Breast epithelium (tissue), 4 donors: ENCODE measurements around the gene COX19. TPM values are rescaled to one million over a fixed set of nuclear protein-coding genes. Genes with fewer than 3 reads are reported as not detected.
"Not testable (repeated sequence)": the region's sequence is repeated elsewhere in the genome, so short reads cannot be mapped to it uniquely, and the experiment has no call there.

Experiments
- DNase-seq, 2 donors: peaks; one replicate each; pipeline ENCODE4 v3.0.0-alpha.2; 2019; ENCODE audit warnings: low spot score in 2 of 2
- H3K27ac ChIP-seq, 2 donors: fragments of 200-600 bp; sonication (generic) in 1 of 2; one replicate each; pipeline ENCODE4 v1.5.1; 2016 to 2019; ENCODE audit warnings: mild to moderate bottlenecking in 1 of 2
- H3K27me3 ChIP-seq, 2 donors: fragments of 200-600 bp; sonication (generic) in 1 of 2; one replicate each; pipeline versions ENCODE4 v1.5.1 to v1.6.0; 2017 to 2019; ENCODE audit warnings: control low read depth in 1 of 2, mild to moderate bottlenecking in 1 of 2
- H3K36me3 ChIP-seq: fragments of 200-600 bp; one replicate; pipeline ENCODE4 v1.5.1; 2019
- H3K4me1 ChIP-seq, 2 donors: fragments of 200-600 bp; sonication (generic); one replicate each; pipeline ENCODE4 v1.5.1; 2016 to 2019; ENCODE audit warnings: control low read depth in 1 of 2
- H3K4me3 ChIP-seq, 3 donors: fragments of 200-600 bp; sonication (generic); 1 replicate in 2 of 3; 2 replicates in 1 of 3; pipeline ENCODE4 v1.5.1; 2016 to 2019; ENCODE audit warnings: mild to moderate bottlenecking in 3 of 3, moderate library complexity in 2 of 3
- H3K9me3 ChIP-seq, 2 donors: fragments of 200-600 bp; sonication (generic) in 1 of 2; one replicate each; pipeline ENCODE4 v1.5.1; 2016 to 2019; ENCODE audit warnings: control low read depth in 1 of 2
- CTCF ChIP-seq, 3 donors: fragments of 450-650 bp; IDR thresholded peaks; one replicate each; pipeline ENCODE4 v1.5.1; 2016 to 2017; ENCODE audit warnings: antibody characterized with exemption in 3 of 3, mild to moderate bottlenecking in 3 of 3, moderate library complexity in 3 of 3
- POLR2A ChIP-seq: fragments of 450-650 bp; IDR thresholded peaks from one replicate; pipeline ENCODE4 v1.6.1; 2016; ENCODE audit warnings: antibody characterized with exemption, mild to moderate bottlenecking, moderate library complexity
- POLR2AphosphoS5 ChIP-seq, 3 donors: sonication (generic); formaldehyde crosslinking; IDR thresholded peaks; one replicate each; pipeline ENCODE4 v1.6.1; 2017; ENCODE audit warnings: antibody characterized with exemption in 3 of 3
- intact Hi-C: fragments of 100-400 bp; cut with DNase I; formaldehyde crosslinking; loops from one replicate; pipeline ENCODE4 v1.15.1; 2023; ENCODE audit warnings: low total_unique reads
- total RNA-seq, 3 donors: library from RNA; depleted of rRNA; stranded (reverse); fragments of >200 nt; gene quantifications; one replicate each; pipeline ENCODE4 v1.1.0, GENCODE V29; 2016

The COX19 gene
- total RNA-seq, 3 donors from 2014 or later, result 8.5 to 17.3 (median 8.8) TPM

GRCh38 chr7:945147-945555, 30.2 kb downstream of the COX19 start:
- H3K36me3 ChIP-seq, result no peaks in the 10 kb centered on the region
- no peak for TF ChIP-seq CTCF (IDR thresholded peaks at IDR 0.05)
- no peak for TF ChIP-seq POLR2AphosphoS5 (IDR thresholded peaks at IDR 0.05)
- TF ChIP-seq POLR2A, result no peak
- DNase-seq, result peak in 1 of 2 donors; percentile 38
- H3K27me3 ChIP-seq, result peaks cover 0 to 5% of the 10 kb centered on the region in 2 donors
- peak overlapping the region in 2 of 3 donors; percentile 42 to 57 for H3K4me3 ChIP-seq
- intact Hi-C loops, result no loop called here
- peak overlapping the region; percentile 86 to 95 for H3K27ac ChIP-seq
- peaks cover 0 to 4% of the 10 kb centered on the region in 2 donors for H3K4me1 ChIP-seq
- H3K9me3 ChIP-seq, result no peaks in the 10 kb centered on the region

GRCh38 chr7:944744-945143, 30.6 kb downstream of the COX19 start:
- Histone ChIP-seq H3K4me3 (peak overlapping the region in 2 of 3 donors; percentile 42 to 57), H3K27me3 (peaks cover 0 to 5% of the 10 kb centered on the region in 2 donors), H3K36me3 (no peaks in the 10 kb centered on the region), H3K9me3 (no peaks in the 10 kb centered on the region), H3K4me1 (peaks cover 0 to 4% of the 10 kb centered on the region in 2 donors), H3K27ac (peak overlapping the region; percentile 86 to 95)
- intact Hi-C loops, result no loop called here
- DNase-seq, result no peak
- TF ChIP-seq POLR2AphosphoS5 (IDR thresholded peaks at IDR 0.05), result no peak
- no peak for TF ChIP-seq POLR2A
- no peak for TF ChIP-seq CTCF (IDR thresholded peaks at IDR 0.05)

- H3K27me3 ChIP-seq, H3K9me3 ChIP-seq, intact Hi-C loops, H3K36me3 ChIP-seq, H3K27ac ChIP-seq, DNase-seq, H3K4me3 ChIP-seq, H3K4me1 ChIP-seq: not testable (repeated sequence)
Measured at GRCh38 chr7:943793-944192, 31.6 kb downstream of the COX19 start.

- no peaks in the 10 kb centered on the region for H3K9me3 ChIP-seq
- DNase-seq, result no peak
- H3K36me3 ChIP-seq, result no peaks in the 10 kb centered on the region
- no peaks in the 10 kb centered on the region for H3K4me1 ChIP-seq
- no peaks in the 10 kb centered on the region for H3K27me3 ChIP-seq
- no peak overlapping the region for H3K4me3 ChIP-seq
- H3K27ac ChIP-seq, result no peak overlapping the region
- intact Hi-C loops, result no loop called here
- TF ChIP-seq POLR2AphosphoS5 (IDR thresholded peaks at IDR 0.05) (no peak), CTCF (IDR thresholded peaks at IDR 0.05) (no peak), POLR2A (no peak)
Measured at GRCh38 chr7:940599-941408, 34.5 kb downstream of the COX19 start.

GRCh38 chr7:939843-940242, 35.5 kb downstream of the COX19 start:
- intact Hi-C loops, result no loop called here
- no peak overlapping the region for H3K27ac ChIP-seq
- no peaks in the 10 kb centered on the region for H3K27me3 ChIP-seq
- no peaks in the 10 kb centered on the region for H3K9me3 ChIP-seq
- no peaks in the 10 kb centered on the region for H3K36me3 ChIP-seq
- no peak for DNase-seq
- no peak overlapping the region for H3K4me3 ChIP-seq
- no peaks in the 10 kb centered on the region for H3K4me1 ChIP-seq
- TF ChIP-seq POLR2A, result no peak
- TF ChIP-seq POLR2AphosphoS5 (IDR thresholded peaks at IDR 0.05), result no peak
- TF ChIP-seq CTCF (IDR thresholded peaks at IDR 0.05), result no peak
